Measurements from ENCODE around the gene KIAA0825. TPM values are rescaled to one million over a fixed set of nuclear protein-coding genes. Genes with fewer than 3 reads are reported as not detected.

Gene KIAA0825
- total and polyA plus RNA-seq, 2 of the 8 experiments (the other 6 are each of a cell fraction or from before 2014, with no cell fraction given) = 0.60 to 1.0 TPM

DNA sequence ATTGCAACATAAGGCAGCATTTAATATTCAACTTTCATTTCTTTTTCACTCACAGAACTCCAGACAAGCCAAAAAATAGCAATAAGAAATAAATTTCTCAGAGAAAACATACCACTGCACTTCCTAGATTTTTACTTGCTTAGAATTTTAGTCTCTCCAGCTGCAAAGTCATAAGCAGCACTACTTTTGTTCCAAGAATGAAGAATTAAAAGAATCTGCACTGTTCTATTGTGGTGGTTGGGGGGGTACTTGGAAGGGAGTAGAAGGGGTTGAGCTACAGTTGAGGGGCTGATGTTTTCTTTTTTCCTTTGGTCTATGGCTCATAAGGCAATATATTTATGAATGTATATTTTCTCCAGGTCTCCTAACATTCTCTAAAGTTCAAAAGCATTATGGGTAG, 144.5 kb downstream of the KIAA0825 start:
- no peak overlapping the region for H4K5ac ChIP-seq (ENCODE audit: insufficient read length, low read depth, low read length)
- no peaks in the 10 kb centered on the region for H3K23me2 ChIP-seq (ENCODE audit: low read depth, low read length)
- no peak for FAIRE-seq
- no peak overlapping the region for H3K27ac ChIP-seq (ENCODE audit: low read depth, low read length)
- H4K20me1 ChIP-seq (replicated peaks in 1 of 2; ENCODE audit: control insufficient read depth in 1 of 2, insufficient read depth in 2 of 2, low read length in 2 of 2) = no peaks in the 10 kb centered on the region
- H2BK5ac ChIP-seq (ENCODE audit: low read depth, low read length) = no peak overlapping the region
- no peaks in the 10 kb centered on the region for H3K79me2 ChIP-seq (ENCODE audit: control insufficient read depth in 1 of 2, insufficient read depth in 2 of 2, low read length in 2 of 2)
- no peak overlapping the region for H2AK5ac ChIP-seq (ENCODE audit: low read depth, low read length)
- no peak overlapping the region for H3K56ac ChIP-seq (replicated peaks; ENCODE audit: insufficient read length, low read depth, low read length)
- no peak overlapping the region for H2BK120ac ChIP-seq (replicated peaks; ENCODE audit: low read depth, low read length)
- H3K4me3 ChIP-seq (ENCODE audit: extremely low read depth in 1 of 4, insufficient read depth in 2 of 4, low read depth in 3 of 4, low read length in 4 of 4) = no peak overlapping the region
- ChIA-PET CTCF (ENCODE audit: partially characterized antibody) (interaction anchor here (0.9 kb wide), 1 partner anchor 16 kb away, joined by 3 read pairs; no protein-coding TSS in a partner anchor), POLR2A (ENCODE audit: partially characterized antibody) (no interaction called here)
- no peak overlapping the region for H3K18ac ChIP-seq (ENCODE audit: extremely low read depth, low read length)
- no peak for DNase-seq (ENCODE audit: low read depth in 1 of 2, low spot score in 2 of 2)
- no peak overlapping the region for H3K23ac ChIP-seq (ENCODE audit: insufficient read length)
- H2BK20ac ChIP-seq (ENCODE audit: low read length) = no peak overlapping the region
- no peak overlapping the region for H3K4me2 ChIP-seq (ENCODE audit: insufficient read depth in 1 of 2, low read depth in 2 of 2, low read length in 2 of 2)
- no peak overlapping the region for H3K4ac ChIP-seq (replicated peaks; ENCODE audit: insufficient read length, low read depth, low read length)
- H2BK12ac ChIP-seq (ENCODE audit: low read depth, low read length) = no peak overlapping the region
- no peaks in the 10 kb centered on the region for H3K36me3 ChIP-seq (ENCODE audit: control insufficient read depth in 2 of 4, insufficient read depth in 4 of 4, low read length in 3 of 4)
- H3K27me3 ChIP-seq (replicated peaks in 1 of 4; ENCODE audit: control insufficient read depth in 3 of 4, extremely low read depth in 1 of 4, insufficient read depth in 3 of 4, low read length in 3 of 4) = no peaks in the 10 kb centered on the region
- H3K14ac ChIP-seq (ENCODE audit: insufficient read length) = no peak overlapping the region
- H3K79me1 ChIP-seq (ENCODE audit: low read depth, low read length) = no peaks in the 10 kb centered on the region
- no peak overlapping the region for H3K9ac ChIP-seq (replicated peaks in 1 of 4; ENCODE audit: extremely low read depth in 1 of 4, low read depth in 3 of 4, low read length in 3 of 4)
- no peaks in the 10 kb centered on the region for H3K4me1 ChIP-seq (replicated peaks in 1 of 4; ENCODE audit: control insufficient read depth in 3 of 4, insufficient read depth in 4 of 4, low read length in 3 of 4)
- no peak overlapping the region for H2AFZ ChIP-seq (ENCODE audit: low read length)
- no peak overlapping the region for H4K91ac ChIP-seq (replicated peaks; ENCODE audit: insufficient read length, low read length)
- H2BK15ac ChIP-seq (ENCODE audit: low read length) = no peak overlapping the region
- H4K8ac ChIP-seq (ENCODE audit: extremely low read depth, insufficient read depth, low read length) = no peak overlapping the region
- no peaks in the 10 kb centered on the region for H3K9me3 ChIP-seq (ENCODE audit: insufficient read depth in 2 of 2, low read depth in 1 of 2, low read length in 1 of 2)
- TF ChIP-seq POLR2A (IDR thresholded peaks at IDR 0.05; ENCODE audit: control extremely low read depth in 1 of 2, low read depth in 2 of 2, low read length in 2 of 2) = no peak
- TF ChIP-seq SUZ12 (IDR thresholded peaks at IDR 0.05; ENCODE audit: low read length) = no peak
- no peak for TF ChIP-seq BCL11A (IDR thresholded peaks at IDR 0.05; ENCODE audit: low read depth in 2 of 2, low read length in 2 of 2)
- no peak for TF ChIP-seq SP1 (IDR thresholded peaks at IDR 0.05; ENCODE audit: low read depth, low read length)
- TF ChIP-seq BACH1 (IDR thresholded peaks at IDR 0.05; ENCODE audit: low read length) = no peak
- no peak for TF ChIP-seq HDAC2 (IDR thresholded peaks at IDR 0.05; ENCODE audit: borderline replicate concordance in 1 of 2, low read depth in 2 of 2, low read length in 2 of 2)
- TF ChIP-seq CTBP2 (IDR thresholded peaks at IDR 0.05; ENCODE audit: borderline replicate concordance, insufficient read depth, insufficient read length, low read length) = no peak
- TF ChIP-seq CBX5 (IDR thresholded peaks at IDR 0.05; ENCODE audit: low read depth, low read length) = no peak
- TF ChIP-seq SAP30 (IDR thresholded peaks at IDR 0.05; ENCODE audit: insufficient read depth, insufficient replicate concordance, low read length) = no peak
- TF ChIP-seq SIRT6 (IDR thresholded peaks at IDR 0.05; ENCODE audit: low read length) = no peak
- no peak for TF ChIP-seq BRCA1 (IDR thresholded peaks at IDR 0.05; ENCODE audit: low read depth, low read length)
- TF ChIP-seq SP2 (IDR thresholded peaks at IDR 0.05; ENCODE audit: low read length) = no peak
- no peak for TF ChIP-seq EP300 (IDR thresholded peaks at IDR 0.05; ENCODE audit: borderline replicate concordance in 1 of 2, low read depth in 2 of 2, low read length in 2 of 2)
- no peak for TF ChIP-seq NRF1 (IDR thresholded peaks at IDR 0.05; ENCODE audit: low read depth, low read length)
- TF ChIP-seq RAD21 (IDR thresholded peaks at IDR 0.05 in 1 of 2, conservative IDR thresholded peaks at IDR 0.05 in 1 of 2; ENCODE audit: low read depth in 2 of 2, low read length in 2 of 2) = no peak
- no peak for TF ChIP-seq RXRA (IDR thresholded peaks at IDR 0.05; ENCODE audit: insufficient read depth, low read depth, low read length)
